Right cardiac atrium (tissue), 5 donors: ENCODE measurements around the gene ANKRD62. TPM values are rescaled to one million over a fixed set of nuclear protein-coding genes. Genes with fewer than 3 reads are reported as not detected.
"Not testable (repeated sequence)": the region's sequence is repeated elsewhere in the genome, so short reads cannot be mapped to it uniquely, and the experiment has no call there.

ENCODE experiments used
- ATAC-seq, 2 donors: fragments of 200-7000 bp; cut with Tn5 transposase; one replicate each; pipeline versions ENCODE4 v1.8.0 to v1.9.1; 2020; ENCODE audit warnings: moderate library complexity in 2 of 2, mild to moderate bottlenecking in 1 of 2
- DNase-seq, 3 donors: peaks; one replicate each; pipeline ENCODE4 v3.0.0-alpha.2; 2020
- H3K27ac ChIP-seq: one replicate; pipeline ENCODE4 v1.5.1; 2013; ENCODE audit warnings: mild to moderate bottlenecking, low read length, control low read depth, moderate library complexity
- H3K27me3 ChIP-seq: one replicate; pipeline ENCODE4 v1.6.1; 2013; ENCODE audit not compliant: control insufficient read depth, insufficient read depth
- H3K4me1 ChIP-seq: one replicate; pipeline ENCODE4 v1.6.1; 2013; ENCODE audit warnings: low read length; ENCODE audit not compliant: control insufficient read depth, insufficient read depth
- H3K4me3 ChIP-seq: one replicate; pipeline ENCODE4 v1.5.1; 2013; ENCODE audit warnings: low read length, control low read depth
- H3K9me3 ChIP-seq: one replicate; pipeline ENCODE4 v1.6.1; 2013; ENCODE audit warnings: low read length; ENCODE audit not compliant: control insufficient read depth
- WGBS: extraction: QIAGEN DNeasy Blood & Tissue Kit; methylation state at CpG from one replicate; pipeline ENCODE4 v1.1.7; 2013; 5-methylcytosine and 5-hydroxymethylcytosine counted together
- intact Hi-C, 4 donors: fragments of 100-400 bp; cut with DNase I; formaldehyde crosslinking; loops; one replicate each; pipeline versions ENCODE4 v1.11.0 to v1.14.0; 2022 to 2023
- polyA plus RNA-seq: library from polyadenylated mRNA; stranded (reverse); fragments of 200-250 nt; gene quantifications from one replicate; pipeline ENCODE4 v1.2.3, GENCODE V29; 2013
- total RNA-seq, 4 donors: library from RNA; stranded (reverse); fragmentation: NEBNext Ultra II Directional; extraction: Animal tissue kit (Norgen Biotek cat#: 25700); gene quantifications; one replicate each; pipeline ENCODE4 v1.2.1, GENCODE V29; 2021
- donor health status: healthy with polysubstance abuse.
- donor health status: DM: no; HTN: yes; CAD: no.
- donor health status: DM: no; HTN: no; CAD: no.
- donor health status: DM: no; HTN: yes; CAD: no; lungs with severe emphysema.
- donor health status: DM: yes; HTN: yes; CAD: no.

ANKRD62 gene
- total and polyA plus RNA-seq, 5 donors: not detected

DNA sequence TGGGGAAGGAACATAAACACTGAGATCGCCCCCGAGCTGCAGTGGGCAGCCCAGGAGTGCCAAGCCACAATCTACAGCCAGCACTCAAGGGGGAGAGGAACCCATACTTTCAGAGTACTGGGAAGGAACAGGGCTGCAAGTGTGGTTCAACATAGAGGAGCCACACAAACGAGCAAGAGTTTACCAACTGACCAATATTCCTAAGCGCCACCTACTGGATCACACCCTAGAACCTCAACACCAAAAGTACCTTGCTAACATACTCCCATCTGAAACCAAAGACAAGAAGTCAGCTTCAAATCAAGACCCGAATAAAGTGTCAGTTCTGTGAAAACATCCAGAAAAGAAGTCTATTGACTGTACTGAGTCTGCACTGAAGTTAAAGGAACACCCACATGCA is 55.8 kb downstream of the ANKRD62 start:
- not testable (repeated sequence) for ATAC-seq
- no CpG with 5 or more reads among the region's 5 CpGs for WGBS

DNA sequence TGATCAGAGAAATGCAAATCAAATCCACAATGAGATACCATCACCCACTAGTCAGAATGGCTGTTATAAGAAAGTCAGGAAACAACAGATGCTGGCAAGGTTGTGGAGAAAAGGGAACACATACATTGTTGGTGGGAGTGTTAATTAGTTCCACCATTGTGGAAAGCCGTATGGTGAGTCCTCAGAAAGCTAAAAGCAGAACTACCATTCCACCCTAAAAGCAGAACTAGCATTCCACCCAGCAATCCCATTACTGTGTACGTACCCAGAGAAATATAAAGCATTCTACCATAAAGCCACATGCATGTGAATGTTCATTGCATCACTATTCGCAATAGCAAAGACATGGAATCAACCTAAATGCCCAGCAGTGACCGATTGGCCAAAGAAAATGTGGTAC is 60.7 kb downstream of the ANKRD62 start:
- intact Hi-C loops: no loop called here
- no peak overlapping the region for H3K27ac ChIP-seq
- no peak overlapping the region for H3K4me3 ChIP-seq
- DNase-seq (no peak), ATAC-seq (no peak)
- H3K9me3 ChIP-seq: no peaks in the 10 kb centered on the region
- no peaks in the 10 kb centered on the region for H3K27me3 ChIP-seq
- 79% methylated on average over 4 of the region's 4 CpGs for WGBS
- no peaks in the 10 kb centered on the region for H3K4me1 ChIP-seq

More for the DNA sequence above, 55.8 kb downstream of the ANKRD62 start:
- H3K27me3 ChIP-seq, H3K4me1 ChIP-seq, intact Hi-C loops, DNase-seq, H3K9me3 ChIP-seq, H3K4me3 ChIP-seq, H3K27ac ChIP-seq: not testable (repeated sequence)

DNA sequence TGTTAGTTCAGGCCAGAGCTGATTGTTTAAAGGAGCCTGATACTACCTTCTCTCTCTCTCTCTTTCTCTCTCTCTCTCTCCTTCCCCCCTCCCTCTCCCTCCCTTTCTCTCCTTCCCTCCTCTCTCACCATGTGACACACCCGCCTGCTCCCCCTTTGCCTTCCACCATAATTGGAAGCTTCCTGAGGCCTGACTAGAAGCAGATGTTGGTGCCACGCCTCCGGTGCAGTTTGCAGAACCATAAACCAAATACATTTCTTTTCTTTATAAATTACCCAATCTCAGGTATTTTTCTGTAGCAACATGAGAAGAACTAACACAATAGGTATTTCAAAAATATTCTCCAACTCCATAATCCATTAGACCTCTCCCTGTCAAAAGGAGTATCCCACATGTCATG is 62.4 kb downstream of the ANKRD62 start:
- no peaks in the 10 kb centered on the region for H3K4me1 ChIP-seq
- no peaks in the 10 kb centered on the region for H3K9me3 ChIP-seq
- ATAC-seq (no peak), DNase-seq (no peak)
- H3K4me3 ChIP-seq: no peak overlapping the region
- intact Hi-C loops: no loop called here
- no peaks in the 10 kb centered on the region for H3K27me3 ChIP-seq
- H3K27ac ChIP-seq: no peak overlapping the region
- WGBS: 91% methylated on average over 3 of the region's 3 CpGs

- WGBS: 8% methylated on average over 1 of the region's 1 CpG
- DNase-seq (no peak), ATAC-seq (no peak)
- Histone ChIP-seq H3K9me3 (no peaks in the 10 kb centered on the region), H3K27me3 (no peaks in the 10 kb centered on the region), H3K4me1 (no peaks in the 10 kb centered on the region), H3K4me3 (no peak overlapping the region), H3K27ac (no peak overlapping the region)
- intact Hi-C loops: no loop called here
Observed at GRCh38 chr18:12159446-12159845, 65.8 kb downstream of the ANKRD62 start.

- no peaks in the 10 kb centered on the region for H3K27me3 ChIP-seq
- intact Hi-C loops: no loop called here
- H3K4me3 ChIP-seq: no peak overlapping the region
- no peak for DNase-seq
- no peaks in the 10 kb centered on the region for H3K4me1 ChIP-seq
- no peak for ATAC-seq
- H3K27ac ChIP-seq: no peak overlapping the region
- H3K9me3 ChIP-seq: no peaks in the 10 kb centered on the region
Observed at GRCh38 chr18:12162786-12163185, 69.1 kb downstream of the ANKRD62 start.

DNA sequence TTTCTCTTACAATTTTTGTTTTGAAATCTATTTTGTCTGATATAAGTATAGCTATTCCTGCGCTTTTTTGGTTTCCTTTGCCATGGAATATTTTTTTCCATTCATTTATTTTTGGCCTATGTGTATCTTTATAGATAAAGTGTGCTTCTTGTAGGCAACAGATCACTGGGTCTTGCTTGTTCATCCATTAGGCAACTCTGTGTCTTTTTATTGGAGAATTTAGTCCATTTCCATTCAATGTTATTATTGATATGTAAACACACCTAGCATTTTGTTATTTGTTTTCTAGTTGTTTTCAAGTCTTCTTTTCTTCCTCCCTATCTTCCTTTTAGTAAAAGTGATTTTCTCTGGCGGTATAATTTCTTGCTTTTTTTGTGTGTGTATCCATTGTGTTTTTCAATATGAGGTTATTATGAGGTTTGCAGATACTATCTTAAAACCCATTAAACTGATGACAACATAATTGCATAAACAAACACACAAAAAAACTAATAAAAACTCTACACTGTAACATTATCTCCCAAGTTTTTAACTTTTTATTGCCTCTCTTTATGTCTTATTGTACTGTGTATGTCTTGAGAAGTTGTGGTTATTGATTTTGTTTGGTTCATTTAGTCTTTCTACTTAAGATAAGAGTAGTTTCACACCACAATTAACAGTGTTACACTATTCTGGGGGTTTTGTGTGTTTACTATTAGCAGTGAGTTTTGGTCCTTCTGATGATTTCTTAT is 71.6 kb downstream of the ANKRD62 start:
- no peak overlapping the region for H3K27ac ChIP-seq
- no peaks in the 10 kb centered on the region for H3K4me1 ChIP-seq
- H3K9me3 ChIP-seq: no peaks in the 10 kb centered on the region
- DNase-seq (no peak), ATAC-seq (no peak)
- intact Hi-C loops: no loop called here
- WGBS: 82% methylated on average over 2 of the region's 2 CpGs
- H3K27me3 ChIP-seq: no peaks in the 10 kb centered on the region
- no peak overlapping the region for H3K4me3 ChIP-seq

Other genes with a start within 250 kb of the ANKRD62 start
- 10 to 100 TPM; 28.8 to 40.3 (median 32.3) TPM for gene CHMP1B, start 242.4 kb upstream of the ANKRD62 start, total RNA-seq
- gene CHMP1B, start 242.4 kb upstream of the ANKRD62 start, polyA plus RNA-seq: 40.4 TPM
- gene MPPE1, start 185.5 kb upstream of the ANKRD62 start, total RNA-seq: 10 to 100 TPM; 29.0 to 40.6 (median 32.4) TPM
- 20.7 TPM for gene MPPE1, start 185.5 kb upstream of the ANKRD62 start, polyA plus RNA-seq
- gene IMPA2, start 112.3 kb upstream of the ANKRD62 start, total RNA-seq: 10 to 100 TPM; 19.8 to 26.9 (median 23.1) TPM
- gene IMPA2, start 112.3 kb upstream of the ANKRD62 start, polyA plus RNA-seq: 21.9 TPM
- gene CIDEA, start 160.5 kb downstream of the ANKRD62 start, total RNA-seq: 1 to 10 TPM in 1 of 4 donors, under 1 TPM in 3; 0.26 to 5.8 (median 0.68) TPM
- gene CIDEA, start 160.5 kb downstream of the ANKRD62 start, polyA plus RNA-seq: 6.0 TPM
- gene TUBB6, start 214.4 kb downstream of the ANKRD62 start, total RNA-seq: 100 to 1,000 TPM in 2 of 4 donors, 10 to 100 TPM in 2; 69.0 to 189 (median 117) TPM
- 143 TPM for gene TUBB6, start 214.4 kb downstream of the ANKRD62 start, polyA plus RNA-seq